Stimulated activated CD8-positive, alpha-beta memory T cell treated with anti-CD3 and anti-CD28 coated beads, Interleukin-4, amount 100 ng/mL, for 24 hours (primary cell): ENCODE measurements around the gene BPGM.

Experiments used
- DNase-seq: peaks from one replicate; pipeline ENCODE4 v3.0.0-alpha.2; 2020; ENCODE audit warnings: low read depth

The BPGM gene

DNA sequence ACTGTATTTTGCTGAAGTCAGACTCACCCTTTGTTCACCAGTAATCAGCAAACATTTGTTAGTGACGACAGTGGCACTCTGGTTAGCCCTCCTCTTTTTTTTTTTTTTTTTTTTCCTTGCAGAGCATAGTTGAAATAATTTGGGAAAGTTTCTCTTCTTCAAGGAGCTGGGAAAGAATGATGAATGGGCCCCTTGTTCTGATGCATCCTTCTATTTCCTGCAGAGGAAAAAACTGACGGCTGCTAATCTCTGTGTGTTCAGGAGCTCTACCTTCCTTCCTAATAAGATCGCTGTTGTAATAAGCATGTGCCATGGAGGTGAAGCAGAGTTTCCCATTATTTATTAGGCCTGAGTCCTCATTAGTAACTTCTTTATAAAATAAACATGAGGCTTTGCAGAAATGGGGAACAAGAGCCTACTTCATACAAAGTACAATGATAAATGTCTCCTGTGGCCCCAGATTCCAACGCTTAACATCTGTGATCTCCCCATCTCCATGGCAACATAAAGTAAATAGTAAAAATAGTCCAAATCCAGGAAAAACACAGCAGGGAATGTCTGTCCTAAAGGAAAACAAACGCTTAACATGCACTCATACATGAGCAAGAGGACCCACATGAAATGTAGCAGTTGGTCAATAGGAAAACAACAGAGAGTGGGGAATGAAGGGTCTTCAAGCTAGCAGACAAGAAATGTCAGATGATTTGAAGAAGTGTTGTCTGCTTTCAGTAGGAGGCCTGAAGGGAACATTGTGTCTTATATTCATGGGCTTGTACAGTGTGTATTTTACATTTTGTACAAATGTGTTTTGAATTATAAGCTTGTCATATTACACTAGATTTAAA is 73.7 kb downstream of the BPGM start:
- DNase-seq = no peak

- DNase-seq = no peak
These were observed 74.5 kb downstream of the BPGM start for GRCh38 chr7:134721171-134721570.

DNA sequence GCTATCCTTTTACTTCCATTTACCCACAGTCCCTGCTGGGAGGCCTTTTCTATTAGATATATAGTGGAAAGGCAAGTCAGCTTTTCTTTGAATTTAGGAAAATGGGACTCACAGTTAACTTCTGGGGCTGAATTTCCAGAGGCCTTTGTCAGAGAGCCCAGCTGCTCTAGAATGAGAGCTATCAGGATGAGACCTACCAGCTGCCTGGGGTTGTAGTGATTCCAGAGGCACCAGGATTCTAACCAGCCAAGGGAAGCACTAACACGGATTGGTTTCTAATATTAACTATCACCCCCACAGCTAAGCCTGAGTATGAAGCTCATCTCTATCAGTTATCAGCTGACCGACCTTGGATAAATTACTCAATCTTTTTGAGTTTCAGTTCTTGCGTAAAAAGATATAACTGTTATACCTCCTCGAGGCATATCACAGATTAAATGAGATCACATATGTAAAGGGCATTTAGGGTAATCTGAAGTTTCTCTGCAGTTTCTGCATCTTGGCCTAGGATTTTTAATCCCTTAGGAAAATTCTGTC is 76.2 kb downstream of the BPGM start:
- DNase-seq = no peak

DNA sequence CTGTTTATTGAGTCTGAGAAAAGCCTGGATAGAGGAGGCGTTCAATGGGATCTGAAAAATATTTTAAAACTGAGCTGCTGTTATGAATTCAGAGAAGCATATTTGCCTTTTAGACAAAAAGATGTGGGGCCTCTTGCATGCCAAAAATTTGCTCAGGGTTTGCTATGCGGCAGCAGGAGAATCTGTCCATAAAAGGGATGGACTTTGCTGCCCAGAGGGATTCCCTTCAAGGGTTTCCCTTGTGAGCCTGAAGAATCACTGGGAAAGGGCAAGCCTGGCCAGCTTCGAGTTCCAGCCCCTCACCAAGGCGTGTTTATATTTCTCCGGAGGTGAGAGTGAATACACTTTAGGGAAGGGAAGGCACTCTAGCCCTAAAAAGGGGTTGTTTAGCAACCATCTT is 77.2 kb downstream of the BPGM start:
- DNase-seq = no peak

DNA sequence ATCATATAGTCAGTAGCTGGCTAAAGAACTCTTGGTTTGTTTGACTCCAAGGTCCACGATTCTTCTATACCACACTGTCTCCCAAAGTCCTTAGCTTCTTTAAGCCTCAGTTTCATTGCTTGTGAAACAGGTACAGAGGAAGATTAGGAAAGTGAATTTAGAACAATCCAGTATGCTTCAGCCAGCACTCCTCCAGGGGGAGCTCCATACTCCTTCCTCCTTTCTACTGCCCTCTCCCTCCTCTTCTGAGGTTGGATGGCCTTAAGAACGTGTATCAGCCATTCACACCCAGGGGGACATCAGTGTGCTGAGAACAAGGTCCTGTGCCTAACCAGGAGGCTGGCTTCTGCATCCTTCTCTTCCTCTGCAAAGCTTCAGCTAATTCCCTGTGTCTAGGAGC is 78.0 kb downstream of the BPGM start:
- DNase-seq = no peak

DNA sequence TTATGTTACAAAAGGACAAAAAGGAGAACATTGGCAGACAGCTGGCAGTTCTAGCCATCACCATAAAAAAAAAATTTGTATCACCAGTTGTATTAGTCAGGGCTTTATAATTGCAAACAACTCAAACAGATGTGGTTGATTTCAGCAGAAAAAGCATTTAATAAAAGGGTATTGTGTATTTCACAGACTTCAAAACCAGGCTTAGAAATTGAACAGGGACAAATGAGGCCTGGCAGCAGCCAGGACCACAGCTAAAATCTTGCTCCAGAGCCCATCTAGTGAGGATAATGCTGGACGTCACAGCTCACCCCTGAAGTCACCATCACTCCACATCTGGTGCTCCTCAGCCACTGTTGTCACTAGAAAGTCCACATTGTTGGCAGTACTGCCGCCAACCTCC is 79.9 kb downstream of the BPGM start:
- no peak for DNase-seq

DNA sequence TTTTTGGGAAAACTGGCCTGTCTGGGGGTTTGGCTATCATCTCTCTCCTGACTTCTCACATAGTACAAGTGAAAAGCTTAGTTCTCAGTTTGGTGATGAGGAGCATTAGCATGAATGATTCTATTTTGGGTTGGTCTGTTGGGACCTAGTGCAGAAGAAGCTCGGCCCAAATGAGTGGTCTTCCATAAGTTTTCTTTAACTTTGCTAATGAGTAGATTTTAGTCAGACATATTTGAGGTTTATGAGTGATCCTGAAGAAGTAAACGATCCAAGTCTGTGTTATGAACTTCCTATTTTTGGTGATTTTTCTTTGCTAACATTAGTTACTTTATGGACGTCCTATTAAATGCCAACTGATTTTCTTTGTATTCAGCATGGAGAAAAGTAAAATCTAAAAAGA is 81.1 kb downstream of the BPGM start:
- no peak for DNase-seq
